ENCODE data around the gene ZNF506. TPM values are rescaled to one million over a fixed set of nuclear protein-coding genes. Genes with fewer than 3 reads are reported as not detected.

The ZNF506 gene
- total RNA-seq, 1 donor from 2014 or later: 10.0 TPM

GRCh38 chr19:19752760-19753403 lies 68.7 kb downstream of the ZNF506 start:
- intact Hi-C loops (cut with micrococcal nuclease): no loop called here

GRCh38 chr19:19751846-19752245 lies 69.7 kb downstream of the ZNF506 start:
- Histone ChIP-seq H3K27ac (replicated peaks) (no peak overlapping the region), H3K4me1 (no peaks in the 10 kb centered on the region), H3K9me3 (replicated peaks) (no peaks in the 10 kb centered on the region), H3K27me3 (ENCODE audit: low read depth) (peaks cover 4% of the 10 kb centered on the region), H3K4me3 (no peak overlapping the region), H3K36me3 (no peaks in the 10 kb centered on the region)
- intact Hi-C loops (cut with micrococcal nuclease): no loop called here
- TF ChIP-seq, protein P1, sequence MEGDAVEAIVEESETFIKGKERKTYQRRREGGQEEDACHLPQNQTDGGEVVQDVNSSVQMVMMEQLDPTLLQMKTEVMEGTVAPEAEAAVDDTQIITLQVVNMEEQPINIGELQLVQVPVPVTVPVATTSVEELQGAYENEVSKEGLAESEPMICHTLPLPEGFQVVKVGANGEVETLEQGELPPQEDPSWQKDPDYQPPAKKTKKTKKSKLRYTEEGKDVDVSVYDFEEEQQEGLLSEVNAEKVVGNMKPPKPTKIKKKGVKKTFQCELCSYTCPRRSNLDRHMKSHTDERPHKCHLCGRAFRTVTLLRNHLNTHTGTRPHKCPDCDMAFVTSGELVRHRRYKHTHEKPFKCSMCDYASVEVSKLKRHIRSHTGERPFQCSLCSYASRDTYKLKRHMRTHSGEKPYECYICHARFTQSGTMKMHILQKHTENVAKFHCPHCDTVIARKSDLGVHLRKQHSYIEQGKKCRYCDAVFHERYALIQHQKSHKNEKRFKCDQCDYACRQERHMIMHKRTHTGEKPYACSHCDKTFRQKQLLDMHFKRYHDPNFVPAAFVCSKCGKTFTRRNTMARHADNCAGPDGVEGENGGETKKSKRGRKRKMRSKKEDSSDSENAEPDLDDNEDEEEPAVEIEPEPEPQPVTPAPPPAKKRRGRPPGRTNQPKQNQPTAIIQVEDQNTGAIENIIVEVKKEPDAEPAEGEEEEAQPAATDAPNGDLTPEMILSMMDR (IDR thresholded peaks at IDR 0.05; ENCODE audit: borderline replicate concordance): no peak
- DNase-seq: no peak

More at GRCh38 chr19:19752760-19753403, 68.7 kb downstream of the ZNF506 start:
- no peak overlapping the region for H3K4me3 ChIP-seq
- no peak overlapping the region for H3K27ac ChIP-seq (replicated peaks)
- H3K36me3 ChIP-seq: no peaks in the 10 kb centered on the region
- DNase-seq: no peak
- no peaks in the 10 kb centered on the region for H3K4me1 ChIP-seq
- no peaks in the 10 kb centered on the region for H3K9me3 ChIP-seq (replicated peaks)
- no peaks in the 10 kb centered on the region for H3K27me3 ChIP-seq (ENCODE audit: low read depth)
- TF ChIP-seq, protein P1 (IDR thresholded peaks at IDR 0.05; ENCODE audit: borderline replicate concordance): no peak

DNA sequence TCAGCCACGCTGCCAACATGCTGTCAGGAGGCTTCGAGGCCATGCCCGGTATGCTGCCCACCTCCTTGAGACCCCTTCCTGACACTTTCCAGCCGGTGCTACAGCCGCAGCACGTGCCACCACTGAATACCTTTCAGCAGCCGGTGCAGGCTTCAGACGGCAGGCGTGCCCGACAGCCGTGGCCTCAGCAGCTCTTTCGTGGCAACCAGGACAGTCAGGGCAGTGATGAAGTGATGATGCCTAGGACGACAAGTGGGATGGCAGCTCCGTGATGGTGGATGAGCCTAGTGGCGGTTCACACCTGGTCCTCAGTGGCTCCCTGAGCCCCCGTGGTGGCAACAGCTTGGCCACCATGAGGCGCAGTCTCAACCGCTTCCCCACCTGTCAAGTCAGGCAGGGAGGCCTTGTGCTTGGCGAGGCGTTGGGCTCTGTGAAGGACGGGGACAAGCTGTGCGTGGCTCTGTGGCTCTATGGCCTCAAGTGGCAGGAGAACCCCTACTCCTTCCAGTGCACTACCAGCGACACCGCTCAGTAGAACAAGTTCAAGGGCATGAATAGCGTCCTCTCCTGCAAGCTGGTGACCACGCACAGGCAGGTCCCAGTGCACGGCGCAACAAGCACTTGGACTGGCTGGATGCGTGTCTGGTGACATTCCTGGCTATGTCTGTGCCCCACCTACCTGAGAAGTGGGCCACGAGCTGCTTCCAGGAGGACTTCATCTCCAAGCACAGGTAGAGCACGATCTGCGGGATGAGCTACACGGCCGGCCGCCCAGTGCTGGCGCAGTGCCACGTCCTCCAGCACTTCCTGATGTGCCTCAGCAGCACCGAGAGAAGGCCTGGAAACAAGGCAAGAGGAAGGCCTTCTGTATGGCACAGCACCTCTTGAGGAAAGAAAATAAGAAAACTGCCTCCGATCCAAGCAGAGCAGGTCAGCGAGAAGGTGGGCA lies 70.4 kb downstream of the ZNF506 start:
- no peaks in the 10 kb centered on the region for H3K4me1 ChIP-seq
- TF ChIP-seq, protein P1 (IDR thresholded peaks at IDR 0.05; ENCODE audit: borderline replicate concordance): no peak
- H3K27me3 ChIP-seq (ENCODE audit: low read depth): peaks cover 5% of the 10 kb centered on the region
- no peak overlapping the region for H3K27ac ChIP-seq (replicated peaks)
- intact Hi-C loops (cut with micrococcal nuclease): no loop called here
- no peak overlapping the region for H3K4me3 ChIP-seq
- H3K9me3 ChIP-seq (replicated peaks): no peaks in the 10 kb centered on the region
- DNase-seq: no peak
- H3K36me3 ChIP-seq: no peaks in the 10 kb centered on the region

DNA sequence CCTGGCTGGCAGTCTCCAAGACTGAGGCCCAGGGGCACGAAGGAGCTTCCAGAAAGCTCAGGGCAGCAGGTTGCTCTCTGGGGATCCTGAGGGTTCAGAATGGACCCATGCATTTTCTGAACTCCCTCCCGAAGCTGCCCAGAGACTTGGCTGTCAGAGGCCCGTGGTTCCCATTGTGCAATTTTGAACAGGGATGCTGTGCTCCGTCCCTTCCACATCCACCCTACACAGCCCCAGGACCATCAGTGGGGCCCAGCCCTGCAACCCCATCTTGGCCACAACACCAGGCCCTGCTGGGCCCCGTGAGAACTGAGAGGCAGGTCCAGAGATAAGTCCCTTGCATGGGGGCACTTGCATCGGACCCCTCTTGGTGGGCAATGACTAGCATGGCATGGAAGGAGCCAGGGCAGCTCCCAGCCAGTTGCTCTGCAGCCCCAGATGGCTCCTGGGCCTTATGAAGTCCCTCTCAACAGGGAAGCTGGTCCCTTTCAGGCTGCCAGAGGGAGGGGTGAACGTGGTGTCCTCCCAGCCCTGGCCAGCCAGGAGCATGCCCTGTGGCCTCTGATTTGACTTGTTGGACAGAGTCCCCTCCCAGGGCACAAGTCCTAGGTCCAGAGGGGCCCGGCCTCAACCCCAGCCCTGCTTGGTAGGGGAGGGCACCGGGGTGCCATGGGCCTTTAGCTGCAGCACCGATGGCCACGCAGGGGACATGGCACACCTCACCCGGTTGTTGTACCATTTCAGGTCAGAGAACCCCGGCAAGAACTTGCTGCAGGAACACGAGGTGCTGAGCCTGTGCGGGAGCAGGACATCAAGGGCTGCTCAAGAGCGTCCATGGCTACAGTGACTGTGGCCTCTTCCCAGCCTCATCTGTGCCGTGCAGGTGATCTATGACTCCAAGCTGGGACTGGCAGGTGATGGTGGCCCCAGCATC lies 71.4 kb downstream of the ZNF506 start:
- no peaks in the 10 kb centered on the region for H3K36me3 ChIP-seq
- TF ChIP-seq, protein P1 (IDR thresholded peaks at IDR 0.05; ENCODE audit: borderline replicate concordance): no peak
- H3K9me3 ChIP-seq (replicated peaks): no peaks in the 10 kb centered on the region
- H3K27me3 ChIP-seq (ENCODE audit: low read depth): peaks cover 9% of the 10 kb centered on the region
- intact Hi-C loops (cut with micrococcal nuclease): no loop called here
- DNase-seq: no peak
- no peaks in the 10 kb centered on the region for H3K4me1 ChIP-seq
- no peak overlapping the region for H3K4me3 ChIP-seq
- no peak overlapping the region for H3K27ac ChIP-seq (replicated peaks)
